Measurements from ENCODE around the gene RDH5.

GRCh38 chr12:55734595-55734994 is 14.4 kb downstream of the RDH5 start:
- TF ChIP-seq POLR2A (IDR thresholded peaks at IDR 0.05; ENCODE audit: low read depth, low read length), result no peak
- no peak for TF ChIP-seq CTCF (conservative IDR thresholded peaks at IDR 0.05; ENCODE audit: low read depth, low read length)
- no peak for TF ChIP-seq RAD21 (IDR thresholded peaks at IDR 0.05; ENCODE audit: low read length)
- no peak for TF ChIP-seq RFX5 (IDR thresholded peaks at IDR 0.05; ENCODE audit: low read depth, low read length)
- TF ChIP-seq MXI1 (IDR thresholded peaks at IDR 0.05; ENCODE audit: borderline replicate concordance, low read depth, low read length), result no peak
- no peak for TF ChIP-seq USF2 (IDR thresholded peaks at IDR 0.05; ENCODE audit: low read depth, low read length)
- TF ChIP-seq, protein P1, sequence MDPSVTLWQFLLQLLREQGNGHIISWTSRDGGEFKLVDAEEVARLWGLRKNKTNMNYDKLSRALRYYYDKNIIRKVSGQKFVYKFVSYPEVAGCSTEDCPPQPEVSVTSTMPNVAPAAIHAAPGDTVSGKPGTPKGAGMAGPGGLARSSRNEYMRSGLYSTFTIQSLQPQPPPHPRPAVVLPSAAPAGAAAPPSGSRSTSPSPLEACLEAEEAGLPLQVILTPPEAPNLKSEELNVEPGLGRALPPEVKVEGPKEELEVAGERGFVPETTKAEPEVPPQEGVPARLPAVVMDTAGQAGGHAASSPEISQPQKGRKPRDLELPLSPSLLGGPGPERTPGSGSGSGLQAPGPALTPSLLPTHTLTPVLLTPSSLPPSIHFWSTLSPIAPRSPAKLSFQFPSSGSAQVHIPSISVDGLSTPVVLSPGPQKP (IDR thresholded peaks at IDR 0.05; ENCODE audit: borderline replicate concordance, low read depth, low read length), result no peak
- TF ChIP-seq SMC3 (IDR thresholded peaks at IDR 0.05; ENCODE audit: low read depth, low read length), result no peak
- no peak for TF ChIP-seq MAFK (IDR thresholded peaks at IDR 0.05; ENCODE audit: low read depth, low read length)
- no peak for TF ChIP-seq NFE2L2 (IDR thresholded peaks at IDR 0.05; ENCODE audit: low read depth, low read length)
